ENCODE measurements around the gene SMTNL1. TPM values are rescaled to one million over a fixed set of nuclear protein-coding genes. Genes with fewer than 3 reads are reported as not detected.
A peak's percentile ranks its signal among the peaks of the same experiment; 100 is the strongest.

Gene SMTNL1
- total RNA-seq, 4 donors from 2014 or later: not detected

DNA sequence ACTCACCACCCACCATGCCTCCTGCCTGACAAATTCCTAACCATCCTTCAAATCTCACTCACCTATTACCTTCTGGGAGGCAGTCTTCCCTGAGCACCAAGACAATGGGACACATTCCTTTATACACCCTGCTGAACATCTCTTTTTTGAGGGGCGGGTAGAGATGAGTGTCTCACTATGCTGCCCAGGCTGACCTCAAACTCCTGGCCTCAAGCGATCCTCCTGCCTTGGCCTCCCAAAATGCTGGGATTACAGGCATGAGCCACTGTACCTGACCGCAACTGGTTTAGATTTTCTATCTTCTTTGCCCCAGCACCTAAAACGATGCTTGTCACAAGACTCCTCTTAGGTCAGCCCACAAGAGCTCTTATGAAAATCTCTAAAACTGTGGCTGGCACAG, 14.0 kb upstream of the SMTNL1 start:
- TF ChIP-seq POLR2A (IDR thresholded peaks at IDR 0.05): no peak
- TF ChIP-seq, protein P1, sequence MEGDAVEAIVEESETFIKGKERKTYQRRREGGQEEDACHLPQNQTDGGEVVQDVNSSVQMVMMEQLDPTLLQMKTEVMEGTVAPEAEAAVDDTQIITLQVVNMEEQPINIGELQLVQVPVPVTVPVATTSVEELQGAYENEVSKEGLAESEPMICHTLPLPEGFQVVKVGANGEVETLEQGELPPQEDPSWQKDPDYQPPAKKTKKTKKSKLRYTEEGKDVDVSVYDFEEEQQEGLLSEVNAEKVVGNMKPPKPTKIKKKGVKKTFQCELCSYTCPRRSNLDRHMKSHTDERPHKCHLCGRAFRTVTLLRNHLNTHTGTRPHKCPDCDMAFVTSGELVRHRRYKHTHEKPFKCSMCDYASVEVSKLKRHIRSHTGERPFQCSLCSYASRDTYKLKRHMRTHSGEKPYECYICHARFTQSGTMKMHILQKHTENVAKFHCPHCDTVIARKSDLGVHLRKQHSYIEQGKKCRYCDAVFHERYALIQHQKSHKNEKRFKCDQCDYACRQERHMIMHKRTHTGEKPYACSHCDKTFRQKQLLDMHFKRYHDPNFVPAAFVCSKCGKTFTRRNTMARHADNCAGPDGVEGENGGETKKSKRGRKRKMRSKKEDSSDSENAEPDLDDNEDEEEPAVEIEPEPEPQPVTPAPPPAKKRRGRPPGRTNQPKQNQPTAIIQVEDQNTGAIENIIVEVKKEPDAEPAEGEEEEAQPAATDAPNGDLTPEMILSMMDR (IDR thresholded peaks at IDR 0.05): no peak
- no peak overlapping the region for H3K4me3 ChIP-seq (replicated peaks in 1 of 3)
- H3K4me1 ChIP-seq: peaks cover 0 to 6% of the 10 kb centered on the region in 2 donors
- no peaks in the 10 kb centered on the region for H3K9me3 ChIP-seq
- DNase-seq: no peak
- 75 to 81% methylated on average over 4 of the region's 4 CpGs for WGBS, 2 donors
- H3K27ac ChIP-seq: no peak overlapping the region
- H3K27me3 ChIP-seq: no peaks in the 10 kb centered on the region
- H3K36me3 ChIP-seq: no peaks in the 10 kb centered on the region
- intact Hi-C loops (cut with DNase I): loop anchor here (10.0 kb wide), 1 partner anchor 69 kb away; no protein-coding TSS in a partner anchor

DNA sequence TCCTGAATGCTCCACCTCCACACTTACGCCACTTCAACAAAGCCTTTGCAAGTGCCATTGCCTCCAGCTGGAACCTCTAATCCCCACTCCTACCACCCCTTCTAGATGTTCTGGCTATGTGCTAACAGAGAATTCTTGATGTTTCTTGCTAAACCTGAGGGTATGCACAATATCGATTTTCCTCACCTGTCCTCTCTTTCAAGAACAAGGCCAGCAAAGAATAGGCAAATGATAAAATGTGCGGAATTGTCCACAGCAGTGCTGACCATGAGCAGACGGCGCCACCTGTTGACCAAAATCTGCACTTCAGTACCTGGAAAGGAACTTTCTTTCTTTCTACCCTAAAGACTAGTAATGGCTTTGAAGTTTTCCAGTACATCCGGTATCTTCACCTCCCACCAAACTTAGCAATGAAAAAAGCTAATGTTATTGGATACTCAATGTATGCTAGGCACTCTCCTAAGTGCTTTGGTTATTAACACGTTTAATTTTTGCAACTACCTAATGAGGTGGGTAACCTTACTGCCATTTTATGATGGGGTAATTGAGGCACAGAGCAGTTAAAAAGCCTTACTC, 10.3 kb upstream of the SMTNL1 start:
- no peaks in the 10 kb centered on the region for H3K27me3 ChIP-seq
- H3K4me3 ChIP-seq (replicated peaks in 1 of 3): no peak overlapping the region
- H3K4me1 ChIP-seq: peaks cover 10 to 15% of the 10 kb centered on the region in 2 donors
- 12 to 16% methylated on average over 7 of the region's 7 CpGs for WGBS, 2 donors
- peak; percentile 78 to 82 for DNase-seq
- no peak overlapping the region for H3K27ac ChIP-seq
- H3K36me3 ChIP-seq: no peaks in the 10 kb centered on the region
- no peaks in the 10 kb centered on the region for H3K9me3 ChIP-seq
- intact Hi-C loops (cut with DNase I): loop anchor here (2.0 to 10.0 kb wide), 2 partner anchors 32 to 72 kb away; no protein-coding TSS in a partner anchor
- TF ChIP-seq POLR2A (IDR thresholded peaks at IDR 0.05): no peak
- TF ChIP-seq, protein P1 (IDR thresholded peaks at IDR 0.05): peak; percentile 69 to 99 (median 92)

DNA sequence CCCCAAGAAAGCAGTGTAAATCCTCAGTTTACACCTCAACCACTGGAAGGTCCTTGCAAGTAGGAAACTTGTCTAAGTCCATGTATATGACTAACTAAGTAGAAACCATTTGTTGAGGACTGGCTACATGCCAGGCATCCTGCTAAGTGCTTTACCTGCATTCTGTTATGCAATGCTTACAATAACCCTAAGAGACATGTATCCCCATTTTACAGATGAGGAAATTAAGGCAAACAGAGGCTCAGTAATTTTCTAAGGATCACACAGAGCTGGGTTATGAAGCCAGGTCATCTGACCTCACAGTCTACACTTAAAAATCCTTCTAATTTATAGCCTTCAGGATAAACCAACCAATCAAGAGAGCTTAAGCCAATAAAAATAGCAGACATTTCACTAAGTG, 8.4 kb upstream of the SMTNL1 start:
- H3K4me3 ChIP-seq (replicated peaks in 1 of 3): no peak overlapping the region
- peaks cover 10 to 15% of the 10 kb centered on the region in 2 donors for H3K4me1 ChIP-seq
- no peak overlapping the region for H3K27ac ChIP-seq
- TF ChIP-seq POLR2A (IDR thresholded peaks at IDR 0.05): no peak
- TF ChIP-seq, protein P1 (IDR thresholded peaks at IDR 0.05): no peak
- no peak for DNase-seq
- no peaks in the 10 kb centered on the region for H3K27me3 ChIP-seq
- H3K36me3 ChIP-seq: no peaks in the 10 kb centered on the region
- intact Hi-C loops (cut with DNase I): loop anchor here (2.0 to 10.0 kb wide), 2 partner anchors 74 to 184 kb away; no protein-coding TSS in a partner anchor
- no peaks in the 10 kb centered on the region for H3K9me3 ChIP-seq

DNA sequence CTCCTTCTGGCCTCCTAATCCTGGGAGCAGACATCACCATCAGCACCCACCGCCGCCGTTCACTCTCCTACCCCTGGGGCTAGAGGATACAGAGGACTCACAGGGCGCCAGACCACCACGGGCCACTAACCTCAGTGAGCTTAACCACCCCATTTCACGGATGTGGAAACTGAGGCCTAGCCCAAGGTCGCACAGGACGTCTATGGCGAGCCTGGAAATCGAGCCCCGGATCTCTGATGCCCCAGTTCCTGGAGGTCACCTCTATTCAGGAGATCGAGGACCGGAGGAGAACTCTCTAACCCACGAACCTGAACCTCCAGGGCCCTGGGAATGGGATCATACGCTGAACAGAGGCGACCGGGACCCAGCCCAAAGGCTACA, 7.2 kb upstream of the SMTNL1 start:
- no peak for DNase-seq
- intact Hi-C loops (cut with DNase I): no loop called here

More for the DNA sequence above, 7.2 kb upstream of the SMTNL1 start:
- Histone ChIP-seq H3K27me3 (no peaks in the 10 kb centered on the region), H3K4me1 (peaks cover 10 to 15% of the 10 kb centered on the region in 2 donors), H3K4me3 (replicated peaks in 1 of 3) (peak overlapping the region; percentile 44 to 72 (median 51)), H3K9me3 (no peaks in the 10 kb centered on the region), H3K27ac (peak overlapping the region in 2 of 3 donors; percentile 19 to 60), H3K36me3 (no peaks in the 10 kb centered on the region)
- no peak for TF ChIP-seq POLR2A (IDR thresholded peaks at IDR 0.05)
- TF ChIP-seq, protein P1 (IDR thresholded peaks at IDR 0.05): no peak
- WGBS, 2 donors: 0% methylated on average over 17 of the region's 17 CpGs; no CpG with 5 or more reads in 1 of the 2 donors

Measured in thyroid gland (tissue), 4 donors.